Transverse colon (tissue), 4 donors: ENCODE data around the gene GRIK4. TPM values are rescaled to one million over a fixed set of nuclear protein-coding genes. Genes with fewer than 3 reads are reported as not detected.

ENCODE experiments used
- DNase-seq: peaks from one replicate; pipeline ENCODE4 v3.0.0-alpha.2; 2019
- H3K27ac ChIP-seq, 4 donors: fragments of 200-600 bp; sonication (generic); 2 replicates each; pipeline ENCODE4 v1.5.1; 2016 to 2018; ENCODE audit warnings: inconsistent platforms in 4 of 4
- H3K27me3 ChIP-seq: fragments of 200-600 bp; sonication (generic); 2 replicates; pipeline ENCODE4 v1.5.1; 2017; ENCODE audit warnings: inconsistent platforms
- H3K36me3 ChIP-seq, 4 donors: fragments of 200-600 bp; sonication (generic); 2 replicates each; pipeline ENCODE4 v1.5.1; 2017 to 2019; ENCODE audit warnings: inconsistent platforms in 4 of 4
- H3K4me1 ChIP-seq, 4 donors: fragments of 200-600 bp; sonication (generic); 2 replicates each; pipeline ENCODE4 v1.5.1; 2017 to 2020; ENCODE audit warnings: inconsistent platforms in 4 of 4
- H3K4me3 ChIP-seq, 4 donors: fragments of 200-600 bp; sonication (generic); 1 replicate in 1 of 4; 2 replicates in 3 of 4; pipeline versions ENCODE4 v1.5.1 to v1.6.1; 2017 to 2019; ENCODE audit warnings: inconsistent platforms in 4 of 4
- H3K9me3 ChIP-seq, 2 donors: fragments of 200-600 bp; sonication (generic); 2 replicates each; pipeline ENCODE4 v1.5.1; 2017 to 2019; ENCODE audit warnings: inconsistent platforms in 2 of 2
- EP300 ChIP-seq: sonication (generic); formaldehyde crosslinking; IDR thresholded peaks from one replicate; pipeline ENCODE4 v1.6.1; 2017; ENCODE audit warnings: antibody characterized with exemption, low read depth
- POLR2A ChIP-seq: fragments of 450-650 bp; IDR thresholded peaks from one replicate; pipeline ENCODE4 v1.6.1; 2016; ENCODE audit warnings: antibody characterized with exemption, mild to moderate bottlenecking, moderate library complexity
- POLR2AphosphoS5 ChIP-seq, 3 donors: sonication (generic); formaldehyde crosslinking; IDR thresholded peaks; one replicate each; pipeline ENCODE4 v1.6.1; 2016; ENCODE audit warnings: antibody characterized with exemption in 3 of 3
- WGBS, 2 donors: methylation state at CpG; one replicate each; pipeline ENCODE4 v1.1.5; 2018; ENCODE audit warnings: low coverage in 1 of 2; 5-methylcytosine and 5-hydroxymethylcytosine counted together
- in situ Hi-C, 4 donors: fragments of 200-750 bp; cut with MboI; loops; one replicate each; pipeline versions ENCODE4 v1.15.0 to v1.15.1; 2017; ENCODE audit warnings: low sequenced_read_pairs in 3 of 4, low pct_ligation_motif_present in 1 of 4, low pct_unique_long_range_greater_than_20kb in 1 of 4
- intact Hi-C: fragments of 100-400 bp; cut with DNase I; formaldehyde crosslinking; loops from one replicate; pipeline ENCODE4 v1.15.1; 2023; ENCODE audit warnings: low total_unique reads
- total RNA-seq, 4 donors: library from RNA; depleted of rRNA; stranded (reverse); fragments of >200 nt; gene quantifications; one replicate each; pipeline ENCODE4 v1.1.0, GENCODE V29; 2016
- TF ChIP-seq, protein P1 (sequence below), 5 experiments: fragments of 200-600 bp in 3 of 5; fragments of 450-650 bp in 2 of 5; sonication (generic) in 3 of 5; IDR thresholded peaks; 1 replicate in 2 of 5; 2 replicates in 3 of 5; pipeline ENCODE4 v1.5.1; 2016 to 2017; ENCODE audit warnings: antibody characterized with exemption in 5 of 5, inconsistent platforms in 3 of 5, mild to moderate bottlenecking in 2 of 5, moderate library complexity in 1 of 5

GRIK4 gene
- total RNA-seq, 4 donors from 2014 or later, result 2.6 TPM; not detected in 3

DNA sequence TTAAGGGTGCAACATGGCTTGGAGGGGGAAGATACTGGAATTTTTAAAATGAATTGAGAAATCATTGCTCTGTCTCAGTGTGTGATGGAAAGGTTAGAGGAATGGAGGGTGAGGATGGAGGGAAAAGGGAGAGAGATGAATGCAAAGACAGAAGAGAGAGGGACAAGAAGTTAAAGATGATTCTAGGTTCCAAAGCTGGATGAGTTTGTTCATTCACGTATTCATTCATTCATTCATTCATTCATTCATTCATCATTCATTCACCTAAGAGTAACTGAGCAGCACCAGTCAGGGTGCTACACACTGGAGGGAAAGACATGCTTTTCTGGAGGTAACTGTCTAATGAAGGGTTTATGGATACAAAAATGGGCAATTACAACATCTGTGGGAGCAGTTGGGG lies 209.2 kb downstream of the GRIK4 start:
- H3K36me3 ChIP-seq, result no peaks in the 10 kb centered on the region
- WGBS, 2 donors, result 75 to 81% methylated on average over 1 of the region's 1 CpG
- intact Hi-C loops, result no loop called here
- H3K9me3 ChIP-seq, result no peaks in the 10 kb centered on the region
- H3K27me3 ChIP-seq, result peaks cover 1% of the 10 kb centered on the region
- in situ Hi-C loops, result no loop called here
- no peak overlapping the region for H3K4me3 ChIP-seq
- TF ChIP-seq POLR2AphosphoS5 (IDR thresholded peaks at IDR 0.05), result no peak
- no peak for TF ChIP-seq EP300
- no peak for TF ChIP-seq POLR2A
- TF ChIP-seq, protein P1, sequence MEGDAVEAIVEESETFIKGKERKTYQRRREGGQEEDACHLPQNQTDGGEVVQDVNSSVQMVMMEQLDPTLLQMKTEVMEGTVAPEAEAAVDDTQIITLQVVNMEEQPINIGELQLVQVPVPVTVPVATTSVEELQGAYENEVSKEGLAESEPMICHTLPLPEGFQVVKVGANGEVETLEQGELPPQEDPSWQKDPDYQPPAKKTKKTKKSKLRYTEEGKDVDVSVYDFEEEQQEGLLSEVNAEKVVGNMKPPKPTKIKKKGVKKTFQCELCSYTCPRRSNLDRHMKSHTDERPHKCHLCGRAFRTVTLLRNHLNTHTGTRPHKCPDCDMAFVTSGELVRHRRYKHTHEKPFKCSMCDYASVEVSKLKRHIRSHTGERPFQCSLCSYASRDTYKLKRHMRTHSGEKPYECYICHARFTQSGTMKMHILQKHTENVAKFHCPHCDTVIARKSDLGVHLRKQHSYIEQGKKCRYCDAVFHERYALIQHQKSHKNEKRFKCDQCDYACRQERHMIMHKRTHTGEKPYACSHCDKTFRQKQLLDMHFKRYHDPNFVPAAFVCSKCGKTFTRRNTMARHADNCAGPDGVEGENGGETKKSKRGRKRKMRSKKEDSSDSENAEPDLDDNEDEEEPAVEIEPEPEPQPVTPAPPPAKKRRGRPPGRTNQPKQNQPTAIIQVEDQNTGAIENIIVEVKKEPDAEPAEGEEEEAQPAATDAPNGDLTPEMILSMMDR (IDR thresholded peaks at IDR 0.05), result no peak
- DNase-seq, result no peak
- no peaks in the 10 kb centered on the region for H3K4me1 ChIP-seq
- no peak overlapping the region for H3K27ac ChIP-seq

DNA sequence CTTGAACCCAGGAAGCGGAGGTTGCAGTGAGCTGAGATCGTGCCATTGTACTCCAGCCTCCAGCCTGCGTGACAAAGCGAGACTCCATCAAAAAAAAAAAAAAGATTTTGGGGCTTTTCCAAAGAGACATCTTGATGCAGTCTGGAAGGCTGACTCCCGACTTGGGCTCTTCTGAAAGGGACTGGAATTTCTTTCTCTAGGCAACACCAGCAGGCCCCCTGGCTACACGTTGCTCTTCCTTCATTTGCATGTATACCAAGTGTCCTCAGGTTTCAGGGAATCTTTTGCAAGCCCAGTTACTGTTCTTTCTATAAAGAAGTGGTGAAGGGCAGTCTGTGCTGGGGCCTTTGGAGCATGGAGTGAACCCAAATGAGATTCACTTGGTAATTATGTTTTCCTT lies 211.0 kb downstream of the GRIK4 start:
- 79% methylated on average over 6 of the region's 6 CpGs; no CpG with 5 or more reads in 1 of the 2 donors for WGBS, 2 donors
- no peak overlapping the region for H3K4me3 ChIP-seq
- no peaks in the 10 kb centered on the region for H3K36me3 ChIP-seq

DNA sequence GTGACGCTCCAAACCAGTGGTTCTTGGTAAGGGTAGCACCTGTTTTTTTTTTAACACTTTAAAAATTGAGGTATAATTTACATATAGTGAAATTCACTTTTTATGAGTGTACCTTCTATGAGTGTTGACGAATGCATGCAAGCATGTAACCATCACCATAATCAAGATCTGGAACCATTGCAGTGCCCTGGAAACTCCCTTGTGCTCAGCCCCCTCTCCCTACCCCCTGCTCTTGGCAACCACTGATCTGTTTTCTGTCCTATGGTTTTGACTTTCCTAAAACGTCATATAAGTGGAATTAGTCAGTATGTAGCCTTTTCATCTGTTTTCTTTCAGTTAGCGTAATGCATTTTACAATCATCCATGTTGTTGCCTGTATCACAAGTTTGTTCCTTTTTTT lies 212.2 kb downstream of the GRIK4 start:
- Histone ChIP-seq H3K27ac (no peak overlapping the region), H3K27me3 (no peaks in the 10 kb centered on the region), H3K4me1 (no peaks in the 10 kb centered on the region), H3K9me3 (peaks cover 4 to 14% of the 10 kb centered on the region in 2 donors), H3K4me3 (no peak overlapping the region), H3K36me3 (no peaks in the 10 kb centered on the region)
- intact Hi-C loops, result no loop called here
- DNase-seq, result no peak
- TF ChIP-seq POLR2AphosphoS5 (IDR thresholded peaks at IDR 0.05) (no peak), POLR2A (no peak), EP300 (no peak)
- TF ChIP-seq, protein P1 (IDR thresholded peaks at IDR 0.05), result no peak
- in situ Hi-C loops, result no loop called here
- WGBS, 2 donors, result 71 to 72% methylated on average over 4 of the region's 4 CpGs

More for the DNA sequence above, 211.0 kb downstream of the GRIK4 start:
- Histone ChIP-seq H3K9me3 (peaks cover 0 to 7% of the 10 kb centered on the region in 2 donors), H3K27me3 (no peaks in the 10 kb centered on the region), H3K27ac (no peak overlapping the region), H3K4me1 (no peaks in the 10 kb centered on the region)
- no peak for DNase-seq
- TF ChIP-seq, protein P1 (IDR thresholded peaks at IDR 0.05), result no peak
- TF ChIP-seq POLR2AphosphoS5 (IDR thresholded peaks at IDR 0.05), result no peak
- no peak for TF ChIP-seq EP300
- no peak for TF ChIP-seq POLR2A
- intact Hi-C loops (no loop called here), in situ Hi-C loops (no loop called here)

DNA sequence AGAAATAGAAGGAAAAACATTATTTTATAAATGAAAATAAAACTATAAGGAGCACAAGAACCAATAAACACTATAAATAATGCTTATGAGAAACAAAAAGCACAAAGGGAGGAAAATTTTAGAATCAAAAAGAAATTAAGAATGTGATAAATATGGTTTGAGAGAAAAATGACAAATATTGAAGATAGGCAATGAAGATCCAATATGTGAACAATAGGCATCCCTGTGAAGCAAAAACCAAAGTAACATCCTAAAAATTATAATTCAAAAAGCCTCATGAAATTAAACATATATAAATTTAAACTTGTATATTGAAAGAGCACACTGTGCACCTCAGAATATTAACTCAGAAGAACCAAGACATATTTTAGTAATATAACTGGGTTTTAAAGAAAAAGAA lies 216.2 kb downstream of the GRIK4 start:
- Histone ChIP-seq H3K9me3 (peaks cover 4 to 14% of the 10 kb centered on the region in 2 donors), H3K27ac (no peak overlapping the region), H3K27me3 (peaks cover 8% of the 10 kb centered on the region), H3K4me3 (no peak overlapping the region), H3K4me1 (no peaks in the 10 kb centered on the region), H3K36me3 (no peaks in the 10 kb centered on the region)
- intact Hi-C loops (no loop called here), in situ Hi-C loops (no loop called here)
- TF ChIP-seq EP300 (no peak), POLR2AphosphoS5 (IDR thresholded peaks at IDR 0.05) (no peak), POLR2A (no peak)
- TF ChIP-seq, protein P1 (IDR thresholded peaks at IDR 0.05), result no peak
- no peak for DNase-seq
